ENCODE data around the gene RMI2. TPM values are rescaled to one million over a fixed set of nuclear protein-coding genes. Genes with fewer than 3 reads are reported as not detected.

RMI2 gene
- total and polyA plus RNA-seq, 4 donors = 0.28 to 8.5 (median 0.83) TPM

DNA sequence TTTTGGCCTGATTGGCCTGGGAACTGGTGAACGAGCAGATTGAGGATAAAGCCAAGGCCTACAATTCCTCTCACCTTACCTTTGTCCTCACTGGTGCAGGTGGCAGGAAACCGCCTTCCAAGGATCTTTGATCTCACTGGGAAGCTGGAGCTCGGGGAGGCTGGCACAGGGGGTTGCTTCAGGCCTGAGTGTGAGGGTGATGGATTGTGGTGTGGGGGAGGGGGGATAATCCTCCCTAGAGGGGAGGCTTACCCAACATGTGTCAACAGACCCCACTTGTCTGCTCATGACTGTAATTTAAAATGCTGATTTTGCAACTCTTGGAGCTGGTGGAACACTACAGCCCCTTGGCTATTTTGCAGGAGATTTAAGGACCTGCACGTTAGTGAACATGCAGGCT is 4.5 kb upstream of the RMI2 start:
- TF ChIP-seq NR2F2 (IDR thresholded peaks at IDR 0.05) (no peak), GABPA (IDR thresholded peaks at IDR 0.05 in 1 of 2, conservative IDR thresholded peaks at IDR 0.05 in 1 of 2) (no peak), HNF4A (conservative IDR thresholded peaks at IDR 0.05) (no peak), FOXA2 (IDR thresholded peaks at IDR 0.05) (no peak), RAD21 (IDR thresholded peaks at IDR 0.05) (no peak), RXRA (IDR thresholded peaks at IDR 0.05) (no peak), YY1 (IDR thresholded peaks at IDR 0.05) (no peak), JUND (IDR thresholded peaks at IDR 0.05) (no peak), HNF4G (IDR thresholded peaks at IDR 0.05) (no peak), SP1 (IDR thresholded peaks at IDR 0.05) (no peak), TAF1 (conservative IDR thresholded peaks at IDR 0.05) (no peak), EGR1 (IDR thresholded peaks at IDR 0.05; ENCODE audit: low read depth in 2 of 2) (no peak), FOXA1 (IDR thresholded peaks at IDR 0.05) (no peak)
- TF ChIP-seq, protein P1, sequence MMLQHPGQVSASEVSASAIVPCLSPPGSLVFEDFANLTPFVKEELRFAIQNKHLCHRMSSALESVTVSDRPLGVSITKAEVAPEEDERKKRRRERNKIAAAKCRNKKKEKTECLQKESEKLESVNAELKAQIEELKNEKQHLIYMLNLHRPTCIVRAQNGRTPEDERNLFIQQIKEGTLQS (IDR thresholded peaks at IDR 0.05) = no peak
- TF ChIP-seq, protein P2, sequence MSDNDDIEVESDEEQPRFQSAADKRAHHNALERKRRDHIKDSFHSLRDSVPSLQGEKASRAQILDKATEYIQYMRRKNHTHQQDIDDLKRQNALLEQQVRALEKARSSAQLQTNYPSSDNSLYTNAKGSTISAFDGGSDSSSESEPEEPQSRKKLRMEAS (IDR thresholded peaks at IDR 0.05) = no peak
- TF ChIP-seq, protein P3, sequence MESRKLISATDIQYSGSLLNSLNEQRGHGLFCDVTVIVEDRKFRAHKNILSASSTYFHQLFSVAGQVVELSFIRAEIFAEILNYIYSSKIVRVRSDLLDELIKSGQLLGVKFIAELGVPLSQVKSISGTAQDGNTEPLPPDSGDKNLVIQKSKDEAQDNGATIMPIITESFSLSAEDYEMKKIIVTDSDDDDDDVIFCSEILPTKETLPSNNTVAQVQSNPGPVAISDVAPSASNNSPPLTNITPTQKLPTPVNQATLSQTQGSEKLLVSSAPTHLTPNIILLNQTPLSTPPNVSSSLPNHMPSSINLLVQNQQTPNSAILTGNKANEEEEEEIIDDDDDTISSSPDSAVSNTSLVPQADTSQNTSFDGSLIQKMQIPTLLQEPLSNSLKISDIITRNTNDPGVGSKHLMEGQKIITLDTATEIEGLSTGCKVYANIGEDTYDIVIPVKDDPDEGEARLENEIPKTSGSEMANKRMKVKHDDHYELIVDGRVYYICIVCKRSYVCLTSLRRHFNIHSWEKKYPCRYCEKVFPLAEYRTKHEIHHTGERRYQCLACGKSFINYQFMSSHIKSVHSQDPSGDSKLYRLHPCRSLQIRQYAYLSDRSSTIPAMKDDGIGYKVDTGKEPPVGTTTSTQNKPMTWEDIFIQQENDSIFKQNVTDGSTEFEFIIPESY (IDR thresholded peaks at IDR 0.05) = no peak
- TF ChIP-seq, protein P4, sequence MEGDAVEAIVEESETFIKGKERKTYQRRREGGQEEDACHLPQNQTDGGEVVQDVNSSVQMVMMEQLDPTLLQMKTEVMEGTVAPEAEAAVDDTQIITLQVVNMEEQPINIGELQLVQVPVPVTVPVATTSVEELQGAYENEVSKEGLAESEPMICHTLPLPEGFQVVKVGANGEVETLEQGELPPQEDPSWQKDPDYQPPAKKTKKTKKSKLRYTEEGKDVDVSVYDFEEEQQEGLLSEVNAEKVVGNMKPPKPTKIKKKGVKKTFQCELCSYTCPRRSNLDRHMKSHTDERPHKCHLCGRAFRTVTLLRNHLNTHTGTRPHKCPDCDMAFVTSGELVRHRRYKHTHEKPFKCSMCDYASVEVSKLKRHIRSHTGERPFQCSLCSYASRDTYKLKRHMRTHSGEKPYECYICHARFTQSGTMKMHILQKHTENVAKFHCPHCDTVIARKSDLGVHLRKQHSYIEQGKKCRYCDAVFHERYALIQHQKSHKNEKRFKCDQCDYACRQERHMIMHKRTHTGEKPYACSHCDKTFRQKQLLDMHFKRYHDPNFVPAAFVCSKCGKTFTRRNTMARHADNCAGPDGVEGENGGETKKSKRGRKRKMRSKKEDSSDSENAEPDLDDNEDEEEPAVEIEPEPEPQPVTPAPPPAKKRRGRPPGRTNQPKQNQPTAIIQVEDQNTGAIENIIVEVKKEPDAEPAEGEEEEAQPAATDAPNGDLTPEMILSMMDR (IDR thresholded peaks at IDR 0.05; ENCODE audit: low read depth, low read length, missing input control) = no peak
- TF ChIP-seq, protein P5, sequence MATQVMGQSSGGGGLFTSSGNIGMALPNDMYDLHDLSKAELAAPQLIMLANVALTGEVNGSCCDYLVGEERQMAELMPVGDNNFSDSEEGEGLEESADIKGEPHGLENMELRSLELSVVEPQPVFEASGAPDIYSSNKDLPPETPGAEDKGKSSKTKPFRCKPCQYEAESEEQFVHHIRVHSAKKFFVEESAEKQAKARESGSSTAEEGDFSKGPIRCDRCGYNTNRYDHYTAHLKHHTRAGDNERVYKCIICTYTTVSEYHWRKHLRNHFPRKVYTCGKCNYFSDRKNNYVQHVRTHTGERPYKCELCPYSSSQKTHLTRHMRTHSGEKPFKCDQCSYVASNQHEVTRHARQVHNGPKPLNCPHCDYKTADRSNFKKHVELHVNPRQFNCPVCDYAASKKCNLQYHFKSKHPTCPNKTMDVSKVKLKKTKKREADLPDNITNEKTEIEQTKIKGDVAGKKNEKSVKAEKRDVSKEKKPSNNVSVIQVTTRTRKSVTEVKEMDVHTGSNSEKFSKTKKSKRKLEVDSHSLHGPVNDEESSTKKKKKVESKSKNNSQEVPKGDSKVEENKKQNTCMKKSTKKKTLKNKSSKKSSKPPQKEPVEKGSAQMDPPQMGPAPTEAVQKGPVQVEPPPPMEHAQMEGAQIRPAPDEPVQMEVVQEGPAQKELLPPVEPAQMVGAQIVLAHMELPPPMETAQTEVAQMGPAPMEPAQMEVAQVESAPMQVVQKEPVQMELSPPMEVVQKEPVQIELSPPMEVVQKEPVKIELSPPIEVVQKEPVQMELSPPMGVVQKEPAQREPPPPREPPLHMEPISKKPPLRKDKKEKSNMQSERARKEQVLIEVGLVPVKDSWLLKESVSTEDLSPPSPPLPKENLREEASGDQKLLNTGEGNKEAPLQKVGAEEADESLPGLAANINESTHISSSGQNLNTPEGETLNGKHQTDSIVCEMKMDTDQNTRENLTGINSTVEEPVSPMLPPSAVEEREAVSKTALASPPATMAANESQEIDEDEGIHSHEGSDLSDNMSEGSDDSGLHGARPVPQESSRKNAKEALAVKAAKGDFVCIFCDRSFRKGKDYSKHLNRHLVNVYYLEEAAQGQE (IDR thresholded peaks at IDR 0.05) = no peak
- 86% methylated on average over 4 of the region's 4 CpGs for WGBS
- Histone ChIP-seq H3K27me3 (ENCODE audit: control insufficient read depth in 4 of 4, insufficient read depth in 4 of 4, low read length in 3 of 4) (no peaks in the 10 kb centered on the region), H3K9me3 (ENCODE audit: control insufficient read depth in 4 of 4, low read length in 3 of 4) (no peaks in the 10 kb centered on the region), H3K4me1 (ENCODE audit: control insufficient read depth in 4 of 4, insufficient read depth in 4 of 4, low read length in 3 of 4) (peaks cover 4 to 8% (median 6%) of the 10 kb centered on the region in 4 donors), H3K9ac (ENCODE audit: low read depth in 1 of 2, low read length in 2 of 2) (no peak overlapping the region), H3K36me3 (ENCODE audit: control insufficient read depth in 4 of 4, insufficient read depth in 3 of 4, low read depth in 1 of 4, low read length in 3 of 4) (no peaks in the 10 kb centered on the region), H3K4me3 (ENCODE audit: low read depth in 1 of 3, low read length in 3 of 3) (no peak overlapping the region), H3K27ac (ENCODE audit: low read depth in 1 of 2, low read length in 2 of 2) (no peak overlapping the region)
- DNase-seq (ENCODE audit: low spot score) = no peak

Data from liver (tissue), 9 donors.